PC-3 (cell line): Measurements from ENCODE around the gene WHRN. TPM values are rescaled to one million over a fixed set of nuclear protein-coding genes. Genes with fewer than 3 reads are reported as not detected.

Experiments
- ATAC-seq: fragments of 200-7000 bp; cut with Tn5 transposase; 2 replicates; pipeline ENCODE4 v1.9.1; 2020; ENCODE audit warnings: mild to moderate bottlenecking, moderate library complexity
- BruUV-seq: library from RNA; stranded (reverse); fragments of 400-500 nt; replicated peaks from 2 replicates; lab custom pipeline; 2021; lab: Mats Ljungman, UMichigan
- CTCF ChIA-PET: fragments of 300-600 bp; sonication (Branson Sonifier 250); formaldehyde crosslinking; loops from one replicate; lab custom pipeline; 2022; ENCODE audit warnings: antibody characterized with exemption; lab: Charles Lee
- POLR2A ChIA-PET: fragments of 300-600 bp; sonication (Branson Sonifier 250); formaldehyde crosslinking; loops from one replicate; lab custom pipeline; 2022; ENCODE audit warnings: antibody characterized with exemption; ENCODE audit not compliant: unreplicated experiment; lab: Charles Lee
- DNase-seq: peaks from one replicate; pipeline ENCODE4 v3.0.0-alpha.2; 2015
- H2AFZ ChIP-seq: fragments of 300-600 bp; sonication (generic); 2 replicates; pipeline ENCODE4 v1.6.0; 2016; ENCODE audit warnings: antibody characterized with exemption, low read length
- H3F3A ChIP-seq: fragments of 300-600 bp; sonication (generic); one replicate; pipeline ENCODE4 v1.6.0; 2017; ENCODE audit warnings: antibody characterized with exemption, low read length, control low read depth, mild to moderate bottlenecking; ENCODE audit not compliant: unreplicated experiment
- H3K27ac ChIP-seq: fragments of 300-600 bp; sonication (generic); 2 replicates; pipeline ENCODE4 v1.5.1; 2016; ENCODE audit warnings: mild to moderate bottlenecking, low read length
- H3K27me3 ChIP-seq: fragments of 300-600 bp; sonication (generic); 2 replicates; pipeline ENCODE4 v1.6.1; 2016; ENCODE audit warnings: low read length, mixed read lengths
- H3K36me3 ChIP-seq: fragments of 300-600 bp; sonication (generic); 2 replicates; pipeline ENCODE4 v1.6.1; 2016; ENCODE audit warnings: low read depth, mixed run types, low read length, mixed read lengths
- H3K4me1 ChIP-seq: fragments of 300-600 bp; sonication (generic); 2 replicates; pipeline ENCODE4 v1.5.1; 2016; ENCODE audit warnings: low read length; ENCODE audit not compliant: insufficient read depth
- H3K4me2 ChIP-seq: fragments of 300-600 bp; sonication (generic); 2 replicates; pipeline ENCODE4 v1.6.0; 2016; ENCODE audit warnings: low read length
- H3K4me3 ChIP-seq: fragments of 300-600 bp; sonication (generic); 2 replicates; pipeline ENCODE4 v1.5.1; 2016; ENCODE audit warnings: mild to moderate bottlenecking, low read length, mixed read lengths
- H3K79me2 ChIP-seq: fragments of 300-600 bp; sonication (generic); 2 replicates; pipeline ENCODE4 v1.6.1; 2017; ENCODE audit warnings: low read length, mixed read lengths
- H3K9ac ChIP-seq: fragments of 300-600 bp; sonication (generic); 2 replicates; pipeline ENCODE4 v1.6.0; 2016; ENCODE audit warnings: mild to moderate bottlenecking, low read length
- H3K9me2 ChIP-seq: fragments of 300-600 bp; sonication (generic); replicated peaks from 2 replicates; pipeline ENCODE4 v1.6.1; 2016; ENCODE audit warnings: mixed run types, low read length, mixed read lengths
- H3K9me3 ChIP-seq: fragments of 300-600 bp; sonication (generic); 2 replicates; pipeline ENCODE4 v1.6.1; 2016; ENCODE audit warnings: low read length, mixed read lengths
- H4K20me1 ChIP-seq: fragments of 300-600 bp; sonication (generic); 2 replicates; pipeline ENCODE4 v1.6.1; 2016; ENCODE audit warnings: low read length, mixed read lengths
- CTCF ChIP-seq: fragments of 300-600 bp; sonication (generic); conservative IDR thresholded peaks from 2 replicates; pipeline ENCODE4 v1.5.1; 2017; ENCODE audit warnings: antibody characterized with exemption, low read depth, mild to moderate bottlenecking, low read length
- EZH2 ChIP-seq: fragments of 300-600 bp; sonication (generic); IDR thresholded peaks from one replicate; pipeline ENCODE4 v1.6.1; 2017; ENCODE audit warnings: antibody characterized with exemption, mild to moderate bottlenecking, low read length; ENCODE audit not compliant: unreplicated experiment
- EZH2phosphoT487 ChIP-seq: fragments of 300-600 bp; sonication (generic); IDR thresholded peaks from 2 replicates; pipeline ENCODE4 v1.6.1; 2018; ENCODE audit warnings: mild to moderate bottlenecking, antibody characterized with exemption, low read length, borderline replicate concordance
- intact Hi-C: fragments of 100-400 bp; cut with micrococcal nuclease; formaldehyde crosslinking; loops from 2 replicates; pipeline ENCODE4 v1.9.0; 2023
- total RNA-seq: library from RNA; depleted of rRNA; stranded (reverse); fragments of >200 nt; gene quantifications from 2 replicates; pipeline ENCODE4 v1.2.3, GENCODE V29; 2014

WHRN gene
- total RNA-seq, 1 experiment from 2014 or later, result 10.5 TPM

- intact Hi-C loops, result no loop called here
- Histone ChIP-seq H2AFZ (no peak overlapping the region), H4K20me1 (no peaks in the 10 kb centered on the region), H3F3A (no peaks in the 10 kb centered on the region), H3K27me3 (no peaks in the 10 kb centered on the region), H3K9ac (no peak overlapping the region), H3K4me3 (no peak overlapping the region), H3K27ac (no peak overlapping the region), H3K9me2 (no peaks in the 10 kb centered on the region), H3K4me1 (peaks cover 12% of the 10 kb centered on the region), H3K36me3 (no peaks in the 10 kb centered on the region), H3K79me2 (peaks cover 43% of the 10 kb centered on the region), H3K4me2 (no peak overlapping the region), H3K9me3 (no peaks in the 10 kb centered on the region)
- ChIA-PET POLR2A (no interaction called here), CTCF (no interaction called here)
- no TSS peak for BruUV-seq
- ATAC-seq (no peak), DNase-seq (no peak)
- TF ChIP-seq CTCF (no peak), EZH2phosphoT487 (no peak)
These were observed 7.4 kb downstream of the WHRN start for GRCh38 chr9:114497727-114498382.

- no TSS peak for BruUV-seq
- ChIA-PET CTCF (no interaction called here), POLR2A (no interaction called here)
- Histone ChIP-seq H3K79me2 (peaks cover 38% of the 10 kb centered on the region), H4K20me1 (no peaks in the 10 kb centered on the region), H2AFZ (no peak overlapping the region), H3K27me3 (no peaks in the 10 kb centered on the region), H3K27ac (no peak overlapping the region), H3K9ac (no peak overlapping the region), H3K9me2 (no peaks in the 10 kb centered on the region), H3F3A (no peaks in the 10 kb centered on the region), H3K9me3 (no peaks in the 10 kb centered on the region), H3K36me3 (no peaks in the 10 kb centered on the region), H3K4me2 (no peak overlapping the region), H3K4me3 (no peak overlapping the region), H3K4me1 (peaks cover 7% of the 10 kb centered on the region)
- DNase-seq, result no peak
- ATAC-seq, result no peak
- intact Hi-C loops, result no loop called here
- TF ChIP-seq EZH2phosphoT487 (no peak), EZH2 (no peak), CTCF (no peak)
These were observed 8.0 kb downstream of the WHRN start for GRCh38 chr9:114497236-114497635.

- Histone ChIP-seq H3K9ac (no peak overlapping the region), H3K4me2 (no peak overlapping the region), H3F3A (no peaks in the 10 kb centered on the region), H3K4me3 (no peak overlapping the region), H3K9me3 (no peaks in the 10 kb centered on the region), H3K9me2 (no peaks in the 10 kb centered on the region), H4K20me1 (no peaks in the 10 kb centered on the region), H3K27me3 (no peaks in the 10 kb centered on the region), H3K27ac (no peak overlapping the region), H3K4me1 (no peaks in the 10 kb centered on the region), H3K79me2 (peaks cover 26% of the 10 kb centered on the region), H2AFZ (no peak overlapping the region), H3K36me3 (no peaks in the 10 kb centered on the region)
- CTCF ChIA-PET, result no interaction called here
- POLR2A ChIA-PET, result no interaction called here
- intact Hi-C loops, result no loop called here
- BruUV-seq, result no TSS peak
- ATAC-seq, result no peak
- TF ChIP-seq EZH2, result no peak
- TF ChIP-seq EZH2phosphoT487, result no peak
- no peak for TF ChIP-seq CTCF
- no peak for DNase-seq
These were observed 9.3 kb downstream of the WHRN start for GRCh38 chr9:114496011-114496410.
